ENCODE measurements around the gene ANO4.
"Not testable (repeated sequence)": the region's sequence is repeated elsewhere in the genome, so short reads cannot be mapped to it uniquely, and the experiment has no call there.

Gene ANO4

GRCh38 chr12:100871195-100871734 is 76.7 kb downstream of the ANO4 start:
- no peak for DNase-seq (ENCODE audit: low read depth)

GRCh38 chr12:100875156-100875555 is 80.6 kb downstream of the ANO4 start:
- no peak for DNase-seq (ENCODE audit: low read depth)

- no peak for DNase-seq (ENCODE audit: low read depth)
These were observed 81.2 kb downstream of the ANO4 start for GRCh38 chr12:100875771-100876170.

- DNase-seq (ENCODE audit: low read depth), result no peak
These were observed 83.2 kb downstream of the ANO4 start for GRCh38 chr12:100877776-100878175.

- no peak for DNase-seq (ENCODE audit: low read depth)
These were observed 100.6 kb downstream of the ANO4 start for GRCh38 chr12:100895192-100895591.

GRCh38 chr12:100896192-100896591 is 101.6 kb downstream of the ANO4 start:
- no peak for DNase-seq (ENCODE audit: low read depth)

- DNase-seq (ENCODE audit: low read depth), result no peak
These were observed 102.7 kb downstream of the ANO4 start for GRCh38 chr12:100897240-100897639.

- no peak for DNase-seq (ENCODE audit: low read depth)
These were observed 104.7 kb downstream of the ANO4 start for GRCh38 chr12:100899301-100899700.

- no peak for DNase-seq (ENCODE audit: low read depth)
These were observed 106.2 kb downstream of the ANO4 start for GRCh38 chr12:100900808-100901207.

- DNase-seq (ENCODE audit: low read depth), result no peak
These were observed 106.7 kb downstream of the ANO4 start for GRCh38 chr12:100901266-100901665.

GRCh38 chr12:100904270-100904669 is 109.7 kb downstream of the ANO4 start:
- DNase-seq (ENCODE audit: low read depth), result no peak

- no peak for DNase-seq (ENCODE audit: low read depth)
These were observed 113.9 kb downstream of the ANO4 start for GRCh38 chr12:100908501-100908900.

GRCh38 chr12:100913872-100914592 is 119.5 kb downstream of the ANO4 start:
- DNase-seq (ENCODE audit: low read depth), result no peak

GRCh38 chr12:100919116-100919515 is 124.5 kb downstream of the ANO4 start:
- no peak for DNase-seq (ENCODE audit: low read depth)

- DNase-seq (ENCODE audit: low read depth), result no peak
These were observed 125.9 kb downstream of the ANO4 start for GRCh38 chr12:100920493-100920892.

GRCh38 chr12:100926669-100927248 is 132.2 kb downstream of the ANO4 start:
- DNase-seq (ENCODE audit: low read depth), result no peak

- DNase-seq (ENCODE audit: low read depth), result no peak
These were observed 133.2 kb downstream of the ANO4 start for GRCh38 chr12:100927826-100928225.

GRCh38 chr12:100932571-100932970 is 138.0 kb downstream of the ANO4 start:
- DNase-seq (ENCODE audit: low read depth), result no peak

- DNase-seq (ENCODE audit: low read depth), result not testable (repeated sequence)
These were observed 139.0 kb downstream of the ANO4 start for GRCh38 chr12:100933531-100933930.

GRCh38 chr12:100935929-100936328 is 141.4 kb downstream of the ANO4 start:
- DNase-seq (ENCODE audit: low read depth), result no peak

GRCh38 chr12:100936661-100937060 is 142.1 kb downstream of the ANO4 start:
- DNase-seq (ENCODE audit: low read depth), result no peak

- no peak for DNase-seq (ENCODE audit: low read depth)
These were observed 145.9 kb downstream of the ANO4 start for GRCh38 chr12:100940503-100940902.

- DNase-seq (ENCODE audit: low read depth), result no peak
These were observed 148.6 kb downstream of the ANO4 start for GRCh38 chr12:100942984-100943749.

Measured in stimulated activated CD8-positive, alpha-beta memory T cell treated with anti-CD3 and anti-CD28 coated beads, Interleukin-4, amount 100 ng/mL, for 24 hours (primary cell).